Sigmoid colon (tissue), 4 donors: Measurements from ENCODE around the gene IGDCC3.

Source experiments
- POLR2AphosphoS5 ChIP-seq, 4 donors: sonication (generic); formaldehyde crosslinking; IDR thresholded peaks; one replicate each; pipeline ENCODE4 v1.6.1; 2017; ENCODE audit warnings: antibody characterized with exemption in 4 of 4
- TF ChIP-seq, protein P1 (sequence below), 4 experiments: fragments of 450-650 bp in 3 of 4; fragments of 200-600 bp in 1 of 4; IDR thresholded peaks; one replicate each; pipeline ENCODE4 v1.5.1; 2016 to 2019; ENCODE audit warnings: antibody characterized with exemption in 4 of 4, mild to moderate bottlenecking in 3 of 4, moderate library complexity in 2 of 4

DNA sequence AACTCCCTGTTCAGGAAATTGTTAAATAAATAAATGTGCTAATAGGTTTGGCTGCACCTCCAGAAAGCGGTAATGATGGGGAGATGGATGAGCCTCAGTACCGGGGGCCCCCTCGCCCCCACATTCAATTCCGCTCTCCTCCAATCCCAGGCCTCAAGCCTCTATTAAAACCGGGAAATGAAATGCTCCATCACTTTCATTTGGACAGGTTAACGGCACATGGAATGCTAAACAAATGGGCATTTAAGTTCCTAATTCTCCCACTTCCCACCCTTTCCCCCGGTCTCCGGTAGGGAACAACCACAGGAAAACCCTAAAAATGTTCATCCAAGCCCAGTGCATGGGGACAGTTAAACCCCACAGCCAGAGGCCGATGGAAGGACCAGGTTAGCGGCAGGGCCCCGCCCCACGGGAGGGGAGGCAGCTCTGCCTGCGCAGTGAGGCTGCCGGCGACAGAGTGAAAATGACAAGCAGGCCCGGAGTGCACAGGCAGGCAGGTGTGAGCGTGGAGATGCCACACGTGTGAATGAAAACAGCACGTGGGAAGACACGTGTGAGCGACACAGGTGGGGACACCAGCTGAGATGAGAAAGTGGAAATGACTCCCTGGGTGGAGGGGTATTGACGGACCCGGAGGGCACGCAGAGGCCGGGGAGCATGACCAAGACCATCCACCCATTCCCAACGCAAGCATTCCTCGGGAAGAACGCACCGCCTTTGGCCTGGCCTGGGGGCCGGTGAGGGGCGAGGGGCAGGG lies 45.2 kb downstream of the IGDCC3 start:
- TF ChIP-seq, protein P1, sequence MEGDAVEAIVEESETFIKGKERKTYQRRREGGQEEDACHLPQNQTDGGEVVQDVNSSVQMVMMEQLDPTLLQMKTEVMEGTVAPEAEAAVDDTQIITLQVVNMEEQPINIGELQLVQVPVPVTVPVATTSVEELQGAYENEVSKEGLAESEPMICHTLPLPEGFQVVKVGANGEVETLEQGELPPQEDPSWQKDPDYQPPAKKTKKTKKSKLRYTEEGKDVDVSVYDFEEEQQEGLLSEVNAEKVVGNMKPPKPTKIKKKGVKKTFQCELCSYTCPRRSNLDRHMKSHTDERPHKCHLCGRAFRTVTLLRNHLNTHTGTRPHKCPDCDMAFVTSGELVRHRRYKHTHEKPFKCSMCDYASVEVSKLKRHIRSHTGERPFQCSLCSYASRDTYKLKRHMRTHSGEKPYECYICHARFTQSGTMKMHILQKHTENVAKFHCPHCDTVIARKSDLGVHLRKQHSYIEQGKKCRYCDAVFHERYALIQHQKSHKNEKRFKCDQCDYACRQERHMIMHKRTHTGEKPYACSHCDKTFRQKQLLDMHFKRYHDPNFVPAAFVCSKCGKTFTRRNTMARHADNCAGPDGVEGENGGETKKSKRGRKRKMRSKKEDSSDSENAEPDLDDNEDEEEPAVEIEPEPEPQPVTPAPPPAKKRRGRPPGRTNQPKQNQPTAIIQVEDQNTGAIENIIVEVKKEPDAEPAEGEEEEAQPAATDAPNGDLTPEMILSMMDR (IDR thresholded peaks at IDR 0.05), result no peak
- TF ChIP-seq POLR2AphosphoS5 (IDR thresholded peaks at IDR 0.05), result no peak
